ENCODE measurements around the gene STING1.
"Not testable (repeated sequence)": the region's sequence is repeated elsewhere in the genome, so short reads cannot be mapped to it uniquely, and the experiment has no call there.

The STING1 gene

GRCh38 chr5:139482050-139482889 lies at the start of gene STING1:
Gene STING1, minus strand, starts transcription at chr5:139482758. Its CDS starts 1,054 bp downstream, at chr5:139481704.
- peak; percentile 35 for DNase-seq (ENCODE audit: low spot score)

GRCh38 chr5:139531772-139532169 lies 49.2 kb upstream of the STING1 start:
- DNase-seq (ENCODE audit: low spot score), result no peak

GRCh38 chr5:139530079-139530478 lies 47.5 kb upstream of the STING1 start:
- DNase-seq (ENCODE audit: low spot score), result not testable (repeated sequence)

GRCh38 chr5:139528695-139529094 lies 46.1 kb upstream of the STING1 start:
- not testable (repeated sequence) for DNase-seq (ENCODE audit: low spot score)

- not testable (repeated sequence) for DNase-seq (ENCODE audit: low spot score)
These were observed 45.4 kb upstream of the STING1 start for GRCh38 chr5:139527896-139528467.

GRCh38 chr5:139527090-139527470 lies 44.5 kb upstream of the STING1 start:
- not testable (repeated sequence) for DNase-seq (ENCODE audit: low spot score)

GRCh38 chr5:139526309-139527089 lies 43.9 kb upstream of the STING1 start:
- not testable (repeated sequence) for DNase-seq (ENCODE audit: low spot score)

- not testable (repeated sequence) for DNase-seq (ENCODE audit: low spot score)
These were observed 43.2 kb upstream of the STING1 start for GRCh38 chr5:139525586-139526308.

- peak; percentile 42 for DNase-seq (ENCODE audit: low spot score)
These were observed 42.5 kb upstream of the STING1 start for GRCh38 chr5:139524940-139525585.

- DNase-seq (ENCODE audit: low spot score), result no peak
These were observed 41.9 kb upstream of the STING1 start for GRCh38 chr5:139524446-139524845.

- no peak for DNase-seq (ENCODE audit: low spot score)
These were observed 41.3 kb upstream of the STING1 start for GRCh38 chr5:139523635-139524445.

- DNase-seq (ENCODE audit: low spot score), result peak; percentile 89
These were observed 35.4 kb upstream of the STING1 start for GRCh38 chr5:139517683-139518564.

GRCh38 chr5:139514486-139514856 lies 31.9 kb upstream of the STING1 start:
- DNase-seq (ENCODE audit: low spot score), result no peak

GRCh38 chr5:139513852-139514485 lies 31.4 kb upstream of the STING1 start:
- DNase-seq (ENCODE audit: low spot score), result no peak

GRCh38 chr5:139513434-139513833 lies 30.9 kb upstream of the STING1 start:
- peak; percentile 58 for DNase-seq (ENCODE audit: low spot score)

GRCh38 chr5:139512786-139513390 lies 30.3 kb upstream of the STING1 start:
- no peak for DNase-seq (ENCODE audit: low spot score)

GRCh38 chr5:139504722-139505121 lies 22.2 kb upstream of the STING1 start:
- DNase-seq (ENCODE audit: low spot score), result not testable (repeated sequence)

GRCh38 chr5:139503879-139504278 lies 21.3 kb upstream of the STING1 start:
- DNase-seq (ENCODE audit: low spot score), result not testable (repeated sequence)
